Fibroblast of pulmonary artery (primary cell): ENCODE results near the gene CLCN2.

Source experiments
- DNase-seq: peaks from one replicate; pipeline ENCODE4 v3.0.0-alpha.2; 2010; ENCODE audit warnings: low read depth
- H3K4me3 ChIP-seq: replicated peaks from 2 replicates; pipeline ENCODE4 v1.5.1; 2011; ENCODE audit warnings: low read depth, mild to moderate bottlenecking, control low read depth, low read length, moderate library complexity
- TF ChIP-seq, protein P1 (sequence below): IDR thresholded peaks from 2 replicates; pipeline ENCODE4 v1.5.1; 2011; ENCODE audit warnings: mild to moderate bottlenecking, control low read depth, low read length, inconsistent platforms; ENCODE audit errors: missing control alignments

CLCN2 gene

GRCh38 chr3:184354121-184354728 is 7.2 kb downstream of the CLCN2 start:
- no peak overlapping the region for H3K4me3 ChIP-seq
- DNase-seq, result peak; percentile 41
- TF ChIP-seq, protein P1, sequence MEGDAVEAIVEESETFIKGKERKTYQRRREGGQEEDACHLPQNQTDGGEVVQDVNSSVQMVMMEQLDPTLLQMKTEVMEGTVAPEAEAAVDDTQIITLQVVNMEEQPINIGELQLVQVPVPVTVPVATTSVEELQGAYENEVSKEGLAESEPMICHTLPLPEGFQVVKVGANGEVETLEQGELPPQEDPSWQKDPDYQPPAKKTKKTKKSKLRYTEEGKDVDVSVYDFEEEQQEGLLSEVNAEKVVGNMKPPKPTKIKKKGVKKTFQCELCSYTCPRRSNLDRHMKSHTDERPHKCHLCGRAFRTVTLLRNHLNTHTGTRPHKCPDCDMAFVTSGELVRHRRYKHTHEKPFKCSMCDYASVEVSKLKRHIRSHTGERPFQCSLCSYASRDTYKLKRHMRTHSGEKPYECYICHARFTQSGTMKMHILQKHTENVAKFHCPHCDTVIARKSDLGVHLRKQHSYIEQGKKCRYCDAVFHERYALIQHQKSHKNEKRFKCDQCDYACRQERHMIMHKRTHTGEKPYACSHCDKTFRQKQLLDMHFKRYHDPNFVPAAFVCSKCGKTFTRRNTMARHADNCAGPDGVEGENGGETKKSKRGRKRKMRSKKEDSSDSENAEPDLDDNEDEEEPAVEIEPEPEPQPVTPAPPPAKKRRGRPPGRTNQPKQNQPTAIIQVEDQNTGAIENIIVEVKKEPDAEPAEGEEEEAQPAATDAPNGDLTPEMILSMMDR, result peak; percentile 79

DNA sequence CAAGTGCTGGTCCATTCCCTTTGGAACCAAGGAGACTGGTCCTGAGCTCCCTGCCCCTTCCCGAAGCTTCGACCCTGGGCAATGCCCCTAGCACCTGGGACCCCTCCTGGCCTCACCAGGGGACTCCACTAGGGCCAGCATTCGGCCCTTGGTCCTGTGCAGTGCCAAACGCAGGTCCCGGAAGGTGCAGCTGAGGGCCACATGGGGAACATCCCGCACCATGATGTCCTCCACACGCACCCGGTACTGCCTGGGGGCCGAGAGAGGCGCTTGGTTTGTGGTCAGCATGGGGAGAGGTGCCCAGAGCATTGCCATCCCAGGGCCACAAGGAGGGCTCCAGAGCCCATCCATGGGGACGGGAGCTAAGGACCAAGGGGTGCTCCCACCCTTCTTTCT is 7.9 kb downstream of the CLCN2 start:
- TF ChIP-seq, protein P1, result no peak
- H3K4me3 ChIP-seq, result no peak overlapping the region
- no peak for DNase-seq

GRCh38 chr3:184352897-184353545 is 8.4 kb downstream of the CLCN2 start:
- TF ChIP-seq, protein P1, result no peak
- no peak for DNase-seq
- H3K4me3 ChIP-seq, result no peak overlapping the region

DNA sequence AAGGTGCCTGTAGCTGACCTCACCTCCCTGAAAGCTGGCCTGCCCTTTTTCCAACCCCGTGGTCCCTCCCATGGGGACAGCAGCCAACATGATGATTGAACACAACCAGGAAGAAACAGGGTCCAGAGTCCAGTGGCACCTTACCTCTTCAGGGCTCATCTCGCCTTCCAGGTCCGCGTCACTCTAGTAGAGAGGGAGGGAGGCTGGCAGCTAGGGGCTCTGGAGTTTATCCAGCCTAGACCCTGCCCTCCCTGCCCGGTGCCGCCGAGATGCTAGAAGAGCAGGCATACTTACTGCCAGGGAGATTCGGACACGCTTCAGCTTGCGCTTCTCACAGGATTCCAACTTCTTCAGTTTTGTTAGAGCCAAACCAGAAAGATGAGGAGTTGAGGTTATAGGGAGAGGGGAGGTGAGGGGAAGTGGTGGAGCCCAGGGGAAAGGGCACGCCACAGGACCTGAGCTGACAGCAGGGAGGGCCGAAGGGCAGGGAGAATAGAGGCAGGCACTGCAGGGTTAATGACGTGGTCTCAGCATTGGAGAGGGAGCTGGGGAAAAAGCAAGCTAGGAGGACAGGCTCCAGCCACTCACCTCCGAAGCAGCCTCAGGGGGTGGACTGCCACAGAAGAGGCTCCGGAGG is 9.1 kb downstream of the CLCN2 start:
- TF ChIP-seq, protein P1, result no peak
- DNase-seq, result no peak
- H3K4me3 ChIP-seq, result no peak overlapping the region

GRCh38 chr3:184351511-184352148 is 9.8 kb downstream of the CLCN2 start:
- TF ChIP-seq, protein P1, result no peak
- no peak overlapping the region for H3K4me3 ChIP-seq
- no peak for DNase-seq

DNA sequence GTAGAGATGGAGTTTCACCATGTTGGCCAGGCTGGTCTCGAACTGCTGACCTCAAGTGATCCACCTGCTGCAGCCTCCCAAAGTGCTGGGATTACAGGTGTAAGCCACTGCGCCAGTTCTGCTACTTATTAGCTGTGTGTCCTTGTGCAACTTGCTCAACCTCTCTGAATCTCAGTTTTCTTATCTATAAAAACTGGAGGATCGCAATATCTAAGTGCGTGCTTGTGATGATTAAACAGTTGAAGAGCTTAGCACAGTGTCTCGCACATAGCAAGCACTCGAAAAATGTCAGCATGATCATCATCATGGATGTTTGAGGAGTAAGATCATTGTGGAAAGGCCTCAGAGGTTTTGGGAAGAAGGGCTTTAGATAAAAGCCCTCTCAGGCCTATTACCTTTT is 10.8 kb downstream of the CLCN2 start:
- no peak for DNase-seq
- H3K4me3 ChIP-seq, result no peak overlapping the region
- TF ChIP-seq, protein P1, result no peak
